ENCODE results near the gene FMN1. TPM values are rescaled to one million over a fixed set of nuclear protein-coding genes. Genes with fewer than 3 reads are reported as not detected.

The FMN1 gene
- total RNA-seq, 1 donor from 2014 or later = 3.3 TPM

DNA sequence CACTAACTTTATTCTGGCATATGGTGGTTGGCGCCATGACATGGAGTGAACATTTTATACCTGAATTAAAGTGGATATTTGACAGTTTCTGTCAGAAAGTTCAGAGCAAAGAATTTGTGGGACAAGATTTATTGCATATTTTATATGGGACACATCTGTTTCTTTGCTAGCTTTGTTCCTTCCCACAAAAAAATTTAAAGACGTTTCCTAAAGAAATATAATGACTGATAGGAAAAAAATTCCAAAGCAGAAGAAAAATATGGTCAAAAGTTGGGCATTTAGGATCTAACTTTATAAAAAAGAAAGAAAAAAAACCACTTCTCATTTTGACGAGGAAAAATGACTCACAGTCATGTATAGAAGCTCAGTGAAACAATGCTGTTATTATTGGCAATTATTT, 375.1 kb downstream of the FMN1 start:
- DNase-seq (ENCODE audit: missing footprints) = no peak
- ATAC-seq = no peak
- intact Hi-C loops (cut with DNase I) = no loop called here

DNA sequence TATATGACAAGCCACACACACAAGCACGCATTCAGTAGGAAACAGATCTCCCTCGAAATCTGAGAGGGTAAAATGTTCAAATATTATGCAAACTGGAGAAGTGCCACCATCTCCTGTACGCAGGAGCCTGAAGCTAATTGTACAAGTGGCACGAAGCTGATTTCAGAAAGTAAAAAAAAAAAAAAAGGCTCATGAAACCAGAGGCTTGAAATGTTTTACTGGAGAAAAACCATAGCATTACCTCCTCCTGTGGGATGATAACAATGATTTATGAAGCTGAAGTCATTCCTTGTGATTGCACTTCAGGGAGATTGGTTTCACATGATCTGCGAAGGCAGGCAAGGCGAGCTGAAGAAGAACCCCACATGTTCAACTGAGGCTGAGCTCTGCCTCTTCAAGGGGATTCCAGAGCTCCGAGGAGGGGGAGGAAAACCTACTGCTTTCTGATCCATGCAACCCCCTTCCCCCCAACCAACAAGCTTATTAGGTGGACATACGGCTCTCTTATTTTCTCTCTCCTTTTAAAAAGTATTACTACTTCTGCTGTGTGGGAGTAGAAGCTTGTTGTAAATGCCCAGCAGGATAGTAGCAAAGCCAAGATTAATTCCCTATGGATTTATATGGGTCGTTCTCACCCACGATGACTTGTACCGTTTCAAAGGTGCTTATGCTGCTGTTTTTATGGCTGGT, 375.6 kb downstream of the FMN1 start:
- DNase-seq (ENCODE audit: missing footprints) (no peak), ATAC-seq (no peak)
- intact Hi-C loops (cut with DNase I) = no loop called here

- no peak for ATAC-seq
Measured at GRCh38 chr15:32817577-32817976, 376.9 kb downstream of the FMN1 start.

DNA sequence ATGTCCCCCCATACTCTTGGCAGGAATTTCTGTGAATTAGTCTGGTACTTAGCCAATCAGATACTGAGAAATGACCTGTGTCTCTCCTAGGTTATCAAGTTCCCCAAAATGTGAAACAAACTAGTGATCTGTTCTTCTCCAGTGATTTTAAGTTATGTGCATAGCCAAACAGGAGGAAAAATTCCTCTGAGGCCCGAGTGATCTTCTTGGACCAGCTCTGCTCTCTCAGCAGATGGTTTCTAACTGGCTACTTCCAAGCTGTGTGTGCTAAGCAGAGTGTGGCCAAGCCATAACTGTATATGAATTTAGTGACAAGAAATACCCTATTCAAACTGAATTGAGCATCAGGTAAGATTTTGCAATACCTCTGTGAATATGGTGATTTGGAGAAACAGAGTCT, 387.2 kb downstream of the FMN1 start:
- no peak for DNase-seq (ENCODE audit: missing footprints)
- no peak for ATAC-seq
- intact Hi-C loops (cut with DNase I) = no loop called here

More at GRCh38 chr15:32817577-32817976, 376.9 kb downstream of the FMN1 start:
- intact Hi-C loops (cut with DNase I) = no loop called here
- DNase-seq (ENCODE audit: missing footprints) = no peak

GRCh38 chr15:32803631-32804030, 390.9 kb downstream of the FMN1 start:
- DNase-seq (ENCODE audit: missing footprints) = no peak
- ATAC-seq = no peak
- intact Hi-C loops (cut with DNase I) = no loop called here

DNA sequence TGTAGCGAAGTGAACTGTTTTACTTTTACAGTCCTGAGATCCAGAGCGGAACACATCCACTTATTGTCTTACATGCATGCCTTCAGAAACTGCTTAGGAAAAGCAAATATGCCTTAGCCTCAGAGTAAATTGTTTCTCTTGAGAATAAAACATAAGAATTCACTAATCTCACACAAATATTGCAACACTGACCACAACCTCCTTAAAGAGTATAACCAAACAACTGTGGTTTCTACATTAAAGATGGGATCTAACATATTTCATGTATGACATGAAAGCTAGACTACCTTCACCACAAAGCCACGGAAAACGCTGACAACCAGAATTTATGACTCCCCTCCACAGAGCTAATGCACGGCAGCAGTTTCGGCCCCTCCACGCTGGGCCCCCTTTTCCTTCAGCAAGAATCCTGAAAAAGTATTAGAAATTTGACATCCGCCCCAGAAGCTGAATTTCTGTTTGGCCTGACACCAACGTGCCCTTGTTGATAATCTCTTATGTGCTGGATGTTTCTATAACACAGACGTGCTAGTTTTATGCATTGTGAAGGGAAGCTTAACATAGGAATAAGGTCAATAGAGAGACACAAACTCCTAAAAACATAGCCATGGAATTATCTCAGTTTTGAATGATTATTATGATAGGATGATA, 392.1 kb downstream of the FMN1 start:
- DNase-seq (ENCODE audit: missing footprints) (no peak), ATAC-seq (no peak)
- intact Hi-C loops (cut with DNase I) = no loop called here

- ATAC-seq (no peak), DNase-seq (ENCODE audit: missing footprints) (no peak)
- intact Hi-C loops (cut with DNase I) = no loop called here
Measured at GRCh38 chr15:32799936-32800535, 394.5 kb downstream of the FMN1 start.

- no peak for DNase-seq (ENCODE audit: missing footprints)
- no peak for ATAC-seq
- intact Hi-C loops (cut with DNase I) = no loop called here
Measured at GRCh38 chr15:32796856-32797255, 397.7 kb downstream of the FMN1 start.

GRCh38 chr15:32794973-32795372, 399.5 kb downstream of the FMN1 start:
- no peak for DNase-seq (ENCODE audit: missing footprints)
- no peak for ATAC-seq
- intact Hi-C loops (cut with DNase I) = no loop called here

DNA sequence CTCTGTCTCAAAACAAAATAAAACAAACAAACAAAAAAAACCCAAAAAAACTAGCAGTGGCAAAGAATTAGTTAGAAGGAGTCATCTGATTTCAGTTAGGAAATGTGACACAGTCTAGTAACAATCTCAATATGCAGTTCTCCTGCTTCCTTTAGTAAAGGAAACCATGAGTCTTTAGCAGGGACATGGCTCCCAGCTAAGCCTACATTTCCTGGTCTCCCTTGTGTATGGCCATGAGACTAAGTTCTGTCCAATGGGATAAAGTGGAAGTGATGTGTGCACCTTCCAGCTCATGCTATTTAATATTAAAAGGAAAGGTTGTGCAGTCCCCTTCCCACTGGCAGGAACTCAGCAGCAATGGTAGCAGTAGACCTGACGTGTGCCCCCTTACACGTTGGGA, 402.1 kb downstream of the FMN1 start:
- DNase-seq (ENCODE audit: missing footprints) (no peak), ATAC-seq (no peak)
- intact Hi-C loops (cut with DNase I) = no loop called here

- ATAC-seq (no peak), DNase-seq (ENCODE audit: missing footprints) (no peak)
- intact Hi-C loops (cut with DNase I) = no loop called here
Measured at GRCh38 chr15:32790352-32790999, 404.0 kb downstream of the FMN1 start.

- no peak for ATAC-seq
- intact Hi-C loops (cut with DNase I) = no loop called here
- no peak for DNase-seq (ENCODE audit: missing footprints)
Measured at GRCh38 chr15:32787949-32788348, 406.6 kb downstream of the FMN1 start.

- intact Hi-C loops (cut with DNase I) = no loop called here
- no peak for DNase-seq (ENCODE audit: missing footprints)
- no peak for ATAC-seq
Measured at GRCh38 chr15:32786906-32787305, 407.6 kb downstream of the FMN1 start.

- DNase-seq (ENCODE audit: missing footprints) (no peak), ATAC-seq (no peak)
- intact Hi-C loops (cut with DNase I) = no loop called here
Measured at GRCh38 chr15:32784581-32784980, 409.9 kb downstream of the FMN1 start.

DNA sequence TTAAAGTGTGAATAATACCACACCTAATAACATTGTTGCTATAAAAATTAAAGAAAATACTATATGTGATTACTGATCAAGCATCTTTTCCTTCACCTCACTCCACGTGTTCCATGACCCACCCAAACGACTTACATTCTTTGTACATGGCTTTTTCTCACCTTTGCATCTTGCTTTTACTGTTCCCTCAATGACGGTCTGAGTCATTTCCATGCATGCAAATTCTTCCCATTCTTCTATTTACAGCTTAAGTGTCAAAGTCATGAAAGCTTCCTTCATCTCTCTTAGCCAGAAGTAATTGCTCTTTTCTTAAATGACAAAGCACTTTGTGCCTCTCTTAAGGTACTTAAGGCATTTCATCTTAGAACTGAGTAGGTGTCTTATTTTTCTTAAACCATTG, 412.7 kb downstream of the FMN1 start:
- intact Hi-C loops (cut with DNase I) = no loop called here
- no peak for ATAC-seq
- no peak for DNase-seq (ENCODE audit: missing footprints)

- intact Hi-C loops (cut with DNase I) = no loop called here
- ATAC-seq (no peak), DNase-seq (ENCODE audit: missing footprints) (no peak)
Measured at GRCh38 chr15:32778391-32779176, 415.9 kb downstream of the FMN1 start.

- intact Hi-C loops (cut with DNase I) = no loop called here
- ATAC-seq (no peak), DNase-seq (ENCODE audit: missing footprints) (no peak)
Measured at GRCh38 chr15:32775103-32775502, 419.4 kb downstream of the FMN1 start.

DNA sequence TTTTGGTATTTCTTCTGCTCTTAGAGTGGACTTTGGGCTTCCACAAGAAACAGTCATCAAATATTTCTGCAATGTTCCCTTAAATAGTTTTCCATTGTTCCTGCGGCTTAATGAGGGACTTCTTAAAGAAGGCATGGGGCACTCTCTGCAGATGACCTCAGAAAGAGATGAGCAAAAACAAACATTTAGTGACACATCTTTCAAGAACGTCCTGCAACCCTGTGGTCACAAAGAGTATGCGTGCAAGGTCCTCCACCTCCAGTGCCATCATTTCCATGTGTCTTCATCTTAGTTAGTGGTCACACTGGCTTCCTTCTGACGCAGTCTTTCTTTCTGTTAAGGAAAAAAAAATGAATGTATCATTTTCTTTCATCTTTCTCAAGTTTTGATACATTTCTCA, 420.5 kb downstream of the FMN1 start:
- DNase-seq (ENCODE audit: missing footprints) (no peak), ATAC-seq (no peak)
- intact Hi-C loops (cut with DNase I) = no loop called here

- intact Hi-C loops (cut with DNase I) = no loop called here
- ATAC-seq (no peak), DNase-seq (ENCODE audit: missing footprints) (no peak)
Measured at GRCh38 chr15:32767236-32767635, 427.3 kb downstream of the FMN1 start.

All from Right ventricle myocardium inferior (tissue), 1 donor.